Ishikawa (cell line): ENCODE measurements around the gene STT3A.

Experiments
- CEBPB ChIP-seq: IDR thresholded peaks from 2 replicates; pipeline ENCODE4 v1.6.1; 2012
- CREB1 ChIP-seq: IDR thresholded peaks from 2 replicates; pipeline ENCODE4 v1.6.1; 2012; ENCODE audit warnings: low read depth
- EGR1 ChIP-seq: IDR thresholded peaks from 2 replicates; pipeline ENCODE4 v1.6.1; 2012
- EP300 ChIP-seq: IDR thresholded peaks from 2 replicates; pipeline ENCODE4 v1.6.1; 2012; ENCODE audit warnings: borderline replicate concordance
- FOXM1 ChIP-seq: IDR thresholded peaks from 2 replicates; pipeline ENCODE4 v1.6.1; 2012; ENCODE audit warnings: low read depth, borderline replicate concordance
- MAX ChIP-seq: IDR thresholded peaks from 2 replicates; pipeline ENCODE4 v1.6.1; 2012
- NFIC ChIP-seq: IDR thresholded peaks from 2 replicates; pipeline ENCODE4 v1.6.1; 2012
- RAD21 ChIP-seq: IDR thresholded peaks from 2 replicates; pipeline ENCODE4 v1.6.1; 2012; ENCODE audit warnings: low read depth
- TAF1 ChIP-seq: IDR thresholded peaks from 2 replicates; pipeline ENCODE4 v1.6.1; 2012; ENCODE audit warnings: low read depth, mild to moderate bottlenecking
- TCF12 ChIP-seq: IDR thresholded peaks from 2 replicates; pipeline ENCODE4 v1.6.1; 2012; ENCODE audit warnings: low read depth
- TEAD4 ChIP-seq: IDR thresholded peaks from 2 replicates; pipeline ENCODE4 v1.6.1; 2012
- YY1 ChIP-seq: IDR thresholded peaks from 2 replicates; pipeline ENCODE4 v1.6.1; 2012; ENCODE audit warnings: low read depth
- ZBTB7A ChIP-seq: IDR thresholded peaks from 2 replicates; pipeline ENCODE4 v1.6.1; 2012; ENCODE audit warnings: low read depth
- TF ChIP-seq, protein P1 (sequence below): IDR thresholded peaks from 2 replicates; pipeline ENCODE4 v1.6.1; 2012; ENCODE audit warnings: low read depth, mild to moderate bottlenecking
- TF ChIP-seq, protein P2 (sequence below): IDR thresholded peaks from 2 replicates; pipeline ENCODE4 v1.6.1; 2012

The STT3A gene

DNA sequence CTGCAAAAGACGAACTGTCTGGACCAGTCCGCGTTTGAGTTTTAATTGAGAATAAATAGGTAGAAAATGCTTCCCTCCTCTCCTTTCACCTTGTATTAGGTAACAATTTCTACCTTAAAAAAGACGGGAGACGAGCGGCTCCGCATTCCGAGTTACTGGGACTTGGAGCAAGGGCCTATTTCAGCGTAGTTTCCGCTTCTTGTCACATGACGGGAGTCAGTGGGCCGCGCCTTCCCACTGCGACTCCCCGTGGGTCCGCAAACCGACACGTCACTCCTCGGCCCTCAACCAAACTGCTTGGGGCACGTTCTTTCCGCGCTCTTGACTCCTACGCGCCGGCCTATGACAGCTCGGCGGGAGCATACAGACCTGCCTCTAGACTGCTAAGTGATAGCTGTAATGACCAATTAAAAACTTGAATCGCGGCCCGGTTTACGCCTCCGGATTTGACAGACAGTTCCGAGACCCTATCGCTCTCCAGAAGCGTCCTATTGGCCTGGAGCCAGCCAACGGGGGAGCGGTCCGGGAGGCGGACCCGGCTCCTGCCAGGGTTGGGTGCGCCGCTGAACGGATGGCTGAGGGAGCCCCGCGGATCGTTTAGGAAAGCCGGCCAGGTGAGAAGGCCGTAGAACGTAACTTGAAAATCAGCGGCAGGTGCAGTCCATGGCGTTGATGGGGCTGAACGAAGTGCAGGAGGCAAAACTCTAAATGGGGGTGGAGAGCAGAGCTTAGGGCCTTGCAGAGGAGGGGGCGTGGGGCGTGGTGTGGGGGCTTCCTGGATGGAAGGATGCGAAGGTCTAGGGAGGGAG is at the start of gene STT3A:
STT3A (plus strand) TSS at position 548 of the 809 bp plus-strand sequence. CDS start 3,064 bp downstream, outside the sequence.
- no peak for TF ChIP-seq CEBPB
- TF ChIP-seq YY1 = peak; percentile 79
- TF ChIP-seq RAD21 = no peak
- peak; percentile 82; the same call in 1 of the 2 replicates for TF ChIP-seq CREB1
- TF ChIP-seq ZBTB7A = peak; percentile 94
- TF ChIP-seq TEAD4 = no peak
- TF ChIP-seq EP300 = no peak
- TF ChIP-seq TCF12 = peak; percentile 60; the same call in 1 of the 2 replicates
- TF ChIP-seq NFIC = peak; percentile 98
- TF ChIP-seq, protein P1, sequence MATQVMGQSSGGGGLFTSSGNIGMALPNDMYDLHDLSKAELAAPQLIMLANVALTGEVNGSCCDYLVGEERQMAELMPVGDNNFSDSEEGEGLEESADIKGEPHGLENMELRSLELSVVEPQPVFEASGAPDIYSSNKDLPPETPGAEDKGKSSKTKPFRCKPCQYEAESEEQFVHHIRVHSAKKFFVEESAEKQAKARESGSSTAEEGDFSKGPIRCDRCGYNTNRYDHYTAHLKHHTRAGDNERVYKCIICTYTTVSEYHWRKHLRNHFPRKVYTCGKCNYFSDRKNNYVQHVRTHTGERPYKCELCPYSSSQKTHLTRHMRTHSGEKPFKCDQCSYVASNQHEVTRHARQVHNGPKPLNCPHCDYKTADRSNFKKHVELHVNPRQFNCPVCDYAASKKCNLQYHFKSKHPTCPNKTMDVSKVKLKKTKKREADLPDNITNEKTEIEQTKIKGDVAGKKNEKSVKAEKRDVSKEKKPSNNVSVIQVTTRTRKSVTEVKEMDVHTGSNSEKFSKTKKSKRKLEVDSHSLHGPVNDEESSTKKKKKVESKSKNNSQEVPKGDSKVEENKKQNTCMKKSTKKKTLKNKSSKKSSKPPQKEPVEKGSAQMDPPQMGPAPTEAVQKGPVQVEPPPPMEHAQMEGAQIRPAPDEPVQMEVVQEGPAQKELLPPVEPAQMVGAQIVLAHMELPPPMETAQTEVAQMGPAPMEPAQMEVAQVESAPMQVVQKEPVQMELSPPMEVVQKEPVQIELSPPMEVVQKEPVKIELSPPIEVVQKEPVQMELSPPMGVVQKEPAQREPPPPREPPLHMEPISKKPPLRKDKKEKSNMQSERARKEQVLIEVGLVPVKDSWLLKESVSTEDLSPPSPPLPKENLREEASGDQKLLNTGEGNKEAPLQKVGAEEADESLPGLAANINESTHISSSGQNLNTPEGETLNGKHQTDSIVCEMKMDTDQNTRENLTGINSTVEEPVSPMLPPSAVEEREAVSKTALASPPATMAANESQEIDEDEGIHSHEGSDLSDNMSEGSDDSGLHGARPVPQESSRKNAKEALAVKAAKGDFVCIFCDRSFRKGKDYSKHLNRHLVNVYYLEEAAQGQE = no peak
- peak; percentile 80 for TF ChIP-seq MAX
- TF ChIP-seq FOXM1 = no peak; the same call in 1 of the 2 replicates
- TF ChIP-seq EGR1 = no peak
- TF ChIP-seq, protein P2, sequence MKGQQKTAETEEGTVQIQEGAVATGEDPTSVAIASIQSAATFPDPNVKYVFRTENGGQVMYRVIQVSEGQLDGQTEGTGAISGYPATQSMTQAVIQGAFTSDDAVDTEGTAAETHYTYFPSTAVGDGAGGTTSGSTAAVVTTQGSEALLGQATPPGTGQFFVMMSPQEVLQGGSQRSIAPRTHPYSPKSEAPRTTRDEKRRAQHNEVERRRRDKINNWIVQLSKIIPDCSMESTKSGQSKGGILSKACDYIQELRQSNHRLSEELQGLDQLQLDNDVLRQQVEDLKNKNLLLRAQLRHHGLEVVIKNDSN = peak; percentile 97
- TF ChIP-seq TAF1 = peak; percentile 87

DNA sequence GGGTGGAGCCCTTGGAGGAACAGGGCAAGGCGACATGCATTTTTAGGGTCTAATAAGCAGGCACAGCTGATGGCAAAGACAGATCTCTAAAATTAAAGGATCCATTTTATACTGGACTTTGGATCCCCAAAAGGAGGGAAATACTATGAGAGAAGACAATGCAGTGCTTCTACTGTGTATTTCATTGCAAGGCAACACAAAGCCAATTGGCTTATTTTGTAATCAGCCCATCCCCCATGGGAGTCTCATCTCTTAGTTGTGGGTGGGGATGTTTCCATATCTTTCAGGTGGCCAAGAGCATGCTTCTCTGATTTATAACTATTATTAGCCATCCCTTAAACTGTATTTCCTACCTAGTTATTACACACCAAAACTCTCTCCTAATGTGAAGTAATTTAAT is 41.9 kb upstream of the STT3A start:
- TF ChIP-seq CEBPB (no peak), ZBTB7A (no peak), MAX (no peak), TEAD4 (no peak), TAF1 (no peak), CREB1 (no peak), EP300 (no peak), RAD21 (no peak), EGR1 (no peak), YY1 (no peak), NFIC (no peak), TCF12 (no peak), FOXM1 (no peak)
- TF ChIP-seq, protein P2 = no peak
- TF ChIP-seq, protein P1 = no peak

DNA sequence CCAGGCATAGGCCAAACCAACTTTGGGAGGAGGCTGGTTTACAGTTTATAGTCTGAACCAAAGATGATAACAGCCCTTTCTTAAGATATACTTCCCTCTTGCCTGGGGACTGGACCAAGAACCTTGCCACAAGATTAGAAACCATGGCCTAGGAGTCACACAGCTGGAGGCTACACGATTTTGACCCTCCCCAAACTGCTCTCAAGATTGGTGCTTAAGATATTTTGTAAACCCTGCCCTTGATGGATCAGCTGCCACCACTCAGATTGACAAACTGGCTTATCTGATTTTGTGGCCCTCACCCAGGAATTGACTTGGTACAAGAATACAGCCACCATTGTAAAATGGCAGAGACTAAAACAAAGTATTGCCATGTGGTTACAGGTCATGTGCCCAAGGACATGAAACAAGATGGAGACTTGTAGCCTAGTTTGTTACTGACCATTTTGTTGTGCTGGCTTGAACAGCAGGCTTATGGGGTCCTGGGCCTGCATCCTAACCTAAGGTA is 40.8 kb upstream of the STT3A start:
- TF ChIP-seq TAF1 (no peak), ZBTB7A (no peak), TCF12 (no peak), FOXM1 (no peak), EP300 (no peak), CREB1 (no peak), NFIC (no peak)
- TF ChIP-seq, protein P2 = no peak
- TF ChIP-seq, protein P1 = no peak
